Hepatocyte (in vitro differentiated cells): Measurements from ENCODE around the gene EXOSC2.

Source experiments
- EZH2 ChIP-seq: fragments of 200-600 bp; sonication (generic); IDR thresholded peaks from 2 replicates; pipeline ENCODE4 v1.6.1; 2016; ENCODE audit warnings: antibody characterized with exemption, mild to moderate bottlenecking, borderline replicate concordance
- TF ChIP-seq, protein P1 (sequence below): fragments of 200-600 bp; sonication (generic); IDR thresholded peaks from 2 replicates; pipeline ENCODE4 v1.5.1; 2016; ENCODE audit warnings: antibody characterized with exemption, mild to moderate bottlenecking; ENCODE audit not compliant: poor library complexity

DNA sequence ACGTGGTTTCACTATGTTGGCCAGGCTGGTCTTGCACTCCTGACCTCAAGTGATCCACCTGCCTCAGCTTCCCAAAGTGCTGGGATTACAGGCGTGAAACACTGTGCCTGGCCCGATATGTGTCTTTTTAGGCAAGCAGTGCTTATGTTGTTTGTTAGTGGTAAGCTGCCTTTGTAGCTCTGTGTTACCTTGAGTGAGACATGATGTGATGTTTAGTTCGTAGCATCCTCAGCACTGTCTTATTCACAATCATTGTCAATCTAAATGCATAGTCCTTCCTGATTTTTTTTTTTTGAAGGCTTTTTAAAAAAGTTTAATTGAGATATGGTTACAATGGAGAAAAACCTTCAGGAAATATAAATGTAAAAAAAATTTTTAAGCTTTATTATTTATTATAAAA lies 45.5 kb downstream of the EXOSC2 start:
- TF ChIP-seq, protein P1, sequence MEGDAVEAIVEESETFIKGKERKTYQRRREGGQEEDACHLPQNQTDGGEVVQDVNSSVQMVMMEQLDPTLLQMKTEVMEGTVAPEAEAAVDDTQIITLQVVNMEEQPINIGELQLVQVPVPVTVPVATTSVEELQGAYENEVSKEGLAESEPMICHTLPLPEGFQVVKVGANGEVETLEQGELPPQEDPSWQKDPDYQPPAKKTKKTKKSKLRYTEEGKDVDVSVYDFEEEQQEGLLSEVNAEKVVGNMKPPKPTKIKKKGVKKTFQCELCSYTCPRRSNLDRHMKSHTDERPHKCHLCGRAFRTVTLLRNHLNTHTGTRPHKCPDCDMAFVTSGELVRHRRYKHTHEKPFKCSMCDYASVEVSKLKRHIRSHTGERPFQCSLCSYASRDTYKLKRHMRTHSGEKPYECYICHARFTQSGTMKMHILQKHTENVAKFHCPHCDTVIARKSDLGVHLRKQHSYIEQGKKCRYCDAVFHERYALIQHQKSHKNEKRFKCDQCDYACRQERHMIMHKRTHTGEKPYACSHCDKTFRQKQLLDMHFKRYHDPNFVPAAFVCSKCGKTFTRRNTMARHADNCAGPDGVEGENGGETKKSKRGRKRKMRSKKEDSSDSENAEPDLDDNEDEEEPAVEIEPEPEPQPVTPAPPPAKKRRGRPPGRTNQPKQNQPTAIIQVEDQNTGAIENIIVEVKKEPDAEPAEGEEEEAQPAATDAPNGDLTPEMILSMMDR = no peak
- TF ChIP-seq EZH2 = no peak
